ENCODE results near the gene PAOX.

The PAOX gene

GRCh38 chr10:133401981-133402725 lies 23.1 kb downstream of the PAOX start:
- Histone ChIP-seq H3K9me2 (replicated peaks; ENCODE audit: low read depth, low read length) (no peaks in the 10 kb centered on the region), H3K9ac (ENCODE audit: low read depth, low read length, poor library complexity, severe bottlenecking) (no peak overlapping the region), H3K27me3 (ENCODE audit: insufficient read depth, low read length, poor library complexity, severe bottlenecking) (no peaks in the 10 kb centered on the region), H4K20me1 (ENCODE audit: insufficient read depth, low read length, poor library complexity, severe bottlenecking) (peaks cover 5% of the 10 kb centered on the region), H3K79me2 (ENCODE audit: insufficient read depth, low read length) (peaks cover 21% of the 10 kb centered on the region; the same call in 1 of the 2 replicates), H3K4me1 (ENCODE audit: insufficient read depth, low read length, poor library complexity, severe bottlenecking) (peaks cover 23% of the 10 kb centered on the region), H2AFZ (ENCODE audit: low read length) (no peak overlapping the region), H3K4me2 (ENCODE audit: low read depth, low read length, poor library complexity, severe bottlenecking) (no peak overlapping the region), H3F3A (ENCODE audit: low read depth) (no peaks in the 10 kb centered on the region), H3K36me3 (ENCODE audit: insufficient read depth, low read length) (peaks cover 18% of the 10 kb centered on the region), H3K4me3 (ENCODE audit: low read length, poor library complexity, severe bottlenecking) (no peak overlapping the region), H3K9me3 (ENCODE audit: insufficient read depth, low read depth, low read length) (no peaks in the 10 kb centered on the region)
- TF ChIP-seq EZH2phosphoT487 (IDR thresholded peaks at IDR 0.05; ENCODE audit: borderline replicate concordance) = no peak
- TF ChIP-seq CTCF (conservative IDR thresholded peaks at IDR 0.05; ENCODE audit: low read length) = no peak

GRCh38 chr10:133403359-133403758 lies 24.3 kb downstream of the PAOX start:
- no peak for TF ChIP-seq EZH2phosphoT487 (IDR thresholded peaks at IDR 0.05; ENCODE audit: borderline replicate concordance)
- TF ChIP-seq CTCF (conservative IDR thresholded peaks at IDR 0.05; ENCODE audit: low read length) = no peak
- Histone ChIP-seq H3K4me3 (ENCODE audit: low read length, poor library complexity, severe bottlenecking) (no peak overlapping the region), H4K20me1 (ENCODE audit: insufficient read depth, low read length, poor library complexity, severe bottlenecking) (peaks cover 5% of the 10 kb centered on the region), H3K79me2 (ENCODE audit: insufficient read depth, low read length) (peaks cover 19% of the 10 kb centered on the region; the same call in 1 of the 2 replicates), H3K4me2 (ENCODE audit: low read depth, low read length, poor library complexity, severe bottlenecking) (no peak overlapping the region), H3K9me3 (ENCODE audit: insufficient read depth, low read depth, low read length) (no peaks in the 10 kb centered on the region), H3K36me3 (ENCODE audit: insufficient read depth, low read length) (peaks cover 17% of the 10 kb centered on the region), H3K9me2 (replicated peaks; ENCODE audit: low read depth, low read length) (no peaks in the 10 kb centered on the region), H3K27me3 (ENCODE audit: insufficient read depth, low read length, poor library complexity, severe bottlenecking) (no peaks in the 10 kb centered on the region), H3K4me1 (ENCODE audit: insufficient read depth, low read length, poor library complexity, severe bottlenecking) (peaks cover 23% of the 10 kb centered on the region), H2AFZ (ENCODE audit: low read length) (no peak overlapping the region), H3K9ac (ENCODE audit: low read depth, low read length, poor library complexity, severe bottlenecking) (no peak overlapping the region), H3F3A (ENCODE audit: low read depth) (no peaks in the 10 kb centered on the region)

- TF ChIP-seq CTCF (conservative IDR thresholded peaks at IDR 0.05; ENCODE audit: low read length) (no peak), EZH2phosphoT487 (IDR thresholded peaks at IDR 0.05; ENCODE audit: borderline replicate concordance) (no peak)
- H3K9me2 ChIP-seq (replicated peaks; ENCODE audit: low read depth, low read length) = no peaks in the 10 kb centered on the region
- peaks cover 20% of the 10 kb centered on the region for H3K4me1 ChIP-seq (ENCODE audit: insufficient read depth, low read length, poor library complexity, severe bottlenecking)
- H3K9me3 ChIP-seq (ENCODE audit: insufficient read depth, low read depth, low read length) = no peaks in the 10 kb centered on the region
- no peaks in the 10 kb centered on the region for H3K27me3 ChIP-seq (ENCODE audit: insufficient read depth, low read length, poor library complexity, severe bottlenecking)
- H4K20me1 ChIP-seq (ENCODE audit: insufficient read depth, low read length, poor library complexity, severe bottlenecking) = peaks cover 5% of the 10 kb centered on the region
- H3F3A ChIP-seq (ENCODE audit: low read depth) = no peaks in the 10 kb centered on the region
- no peak overlapping the region for H3K4me3 ChIP-seq (ENCODE audit: low read length, poor library complexity, severe bottlenecking)
- H3K79me2 ChIP-seq (ENCODE audit: insufficient read depth, low read length) = peaks cover 19% of the 10 kb centered on the region
- H2AFZ ChIP-seq (ENCODE audit: low read length) = no peak overlapping the region
- peaks cover 16% of the 10 kb centered on the region; the same call in 1 of the 2 replicates for H3K36me3 ChIP-seq (ENCODE audit: insufficient read depth, low read length)
- H3K4me2 ChIP-seq (ENCODE audit: low read depth, low read length, poor library complexity, severe bottlenecking) = no peak overlapping the region
- no peak overlapping the region for H3K9ac ChIP-seq (ENCODE audit: low read depth, low read length, poor library complexity, severe bottlenecking)
Measured at GRCh38 chr10:133403784-133404183, 24.7 kb downstream of the PAOX start.

All from Loucy (cell line).